ENCODE results near the gene TTC4. TPM values are rescaled to one million over a fixed set of nuclear protein-coding genes. Genes with fewer than 3 reads are reported as not detected.

The TTC4 gene
- total RNA-seq, 6 experiments from 2014 or later: 8.1 to 19.2 (median 10.0) TPM

DNA sequence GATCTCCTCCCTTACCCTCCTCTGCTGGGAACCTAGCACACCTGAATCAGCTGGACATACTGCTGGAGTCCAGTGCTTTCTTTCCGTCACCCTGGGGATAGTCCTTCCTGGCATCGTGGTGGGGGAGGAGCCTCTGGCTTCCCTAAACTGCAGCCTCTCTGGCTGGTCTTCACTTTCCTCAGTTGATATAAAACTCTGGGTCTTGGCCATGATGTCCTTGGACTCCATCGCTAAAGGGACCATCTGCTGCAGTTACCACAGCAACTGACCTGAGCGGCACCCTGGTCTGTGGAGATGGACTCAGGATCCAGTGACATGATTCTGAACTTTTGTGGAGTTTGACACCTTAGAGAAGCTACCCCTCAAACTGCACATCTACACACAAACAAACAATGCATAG, 25.9 kb downstream of the TTC4 start:
- no peaks in the 10 kb centered on the region for H3K4me1 ChIP-seq

DNA sequence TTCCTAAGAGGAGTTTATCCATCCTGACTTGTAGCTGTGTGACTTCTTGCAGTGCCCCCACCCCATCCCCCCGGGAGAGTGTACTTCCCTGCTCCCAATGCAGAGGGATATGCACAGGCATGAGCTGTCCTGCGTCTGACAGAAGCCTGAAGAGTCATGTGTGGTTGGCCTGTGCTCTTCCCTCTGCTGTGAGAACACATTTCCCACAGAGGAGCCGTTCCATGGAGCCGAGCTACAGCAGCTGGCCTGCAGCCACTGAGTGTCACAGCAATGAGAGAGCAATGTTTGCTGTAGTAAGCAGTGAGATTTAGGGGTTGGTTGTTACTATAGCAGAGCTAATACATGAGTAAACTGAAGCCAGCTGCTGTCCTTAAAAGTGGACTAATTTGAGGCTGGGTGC, 26.6 kb downstream of the TTC4 start:
- intact Hi-C loops (cut with DNase I): no loop called here

More for the DNA sequence above, 25.9 kb downstream of the TTC4 start:
- no peak for ATAC-seq
- WGBS (ENCODE audit: insufficient coverage, low coverage, low lambda C conversion rate, missing lambda C conversion rate): no CpG with 5 or more reads among the region's 4 CpGs
- no peaks in the 10 kb centered on the region for H3K9me3 ChIP-seq
- peaks cover 0 to 56% (median 25%) of the 10 kb centered on the region in 4 donors for H3K36me3 ChIP-seq
- no peak for TF ChIP-seq POLR2A (IDR thresholded peaks at IDR 0.05)
- TF ChIP-seq, protein P1, sequence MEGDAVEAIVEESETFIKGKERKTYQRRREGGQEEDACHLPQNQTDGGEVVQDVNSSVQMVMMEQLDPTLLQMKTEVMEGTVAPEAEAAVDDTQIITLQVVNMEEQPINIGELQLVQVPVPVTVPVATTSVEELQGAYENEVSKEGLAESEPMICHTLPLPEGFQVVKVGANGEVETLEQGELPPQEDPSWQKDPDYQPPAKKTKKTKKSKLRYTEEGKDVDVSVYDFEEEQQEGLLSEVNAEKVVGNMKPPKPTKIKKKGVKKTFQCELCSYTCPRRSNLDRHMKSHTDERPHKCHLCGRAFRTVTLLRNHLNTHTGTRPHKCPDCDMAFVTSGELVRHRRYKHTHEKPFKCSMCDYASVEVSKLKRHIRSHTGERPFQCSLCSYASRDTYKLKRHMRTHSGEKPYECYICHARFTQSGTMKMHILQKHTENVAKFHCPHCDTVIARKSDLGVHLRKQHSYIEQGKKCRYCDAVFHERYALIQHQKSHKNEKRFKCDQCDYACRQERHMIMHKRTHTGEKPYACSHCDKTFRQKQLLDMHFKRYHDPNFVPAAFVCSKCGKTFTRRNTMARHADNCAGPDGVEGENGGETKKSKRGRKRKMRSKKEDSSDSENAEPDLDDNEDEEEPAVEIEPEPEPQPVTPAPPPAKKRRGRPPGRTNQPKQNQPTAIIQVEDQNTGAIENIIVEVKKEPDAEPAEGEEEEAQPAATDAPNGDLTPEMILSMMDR (IDR thresholded peaks at IDR 0.05): no peak
- DNase-seq: no peak
- H3K27me3 ChIP-seq: no peaks in the 10 kb centered on the region
- intact Hi-C loops (cut with DNase I): no loop called here
- no peak overlapping the region for H3K27ac ChIP-seq
- no peak overlapping the region for H3K4me3 ChIP-seq

DNA sequence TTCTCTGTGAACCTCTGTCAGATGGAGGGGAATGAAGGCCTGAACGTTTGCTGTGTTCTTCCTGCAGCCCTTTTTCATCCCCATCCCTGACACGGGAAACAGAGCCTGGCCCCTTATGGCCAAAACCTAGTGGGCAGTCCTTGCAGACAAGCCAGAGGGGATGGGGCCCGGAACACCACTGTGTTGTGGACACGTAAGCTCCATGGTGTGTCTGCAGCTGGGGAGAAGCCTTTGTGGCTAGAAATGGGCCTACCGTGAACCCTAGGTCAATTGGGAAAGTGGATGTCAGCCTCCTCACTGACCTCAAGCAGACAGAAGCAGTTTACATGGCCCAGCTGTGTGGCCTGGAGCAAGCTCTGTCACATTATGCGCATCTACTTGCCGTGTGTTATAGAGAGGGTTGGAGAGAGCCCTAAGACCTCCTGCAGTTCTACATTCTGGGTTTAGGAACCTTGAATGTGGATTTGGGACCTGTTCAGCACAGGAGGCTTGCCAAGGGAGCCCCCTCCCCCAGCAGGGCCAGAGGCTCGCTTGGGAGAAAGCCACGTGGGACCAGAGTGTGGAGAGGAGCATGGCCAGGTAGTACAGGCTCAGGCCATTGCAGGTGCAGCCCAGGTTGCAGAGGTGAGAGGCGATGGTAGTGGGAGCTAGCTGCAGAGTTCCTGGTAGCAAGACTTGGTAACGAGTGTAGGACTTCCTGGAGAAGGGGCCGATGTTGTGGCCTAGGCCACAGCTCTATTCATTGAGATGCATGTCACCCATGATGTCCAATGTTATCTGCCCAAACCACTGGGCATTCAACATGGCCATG, 28.0 kb downstream of the TTC4 start:
- no peaks in the 10 kb centered on the region for H3K4me1 ChIP-seq
- ATAC-seq: no peak
- DNase-seq: no peak

More for the DNA sequence above, 26.6 kb downstream of the TTC4 start:
- no CpG with 5 or more reads among the region's 4 CpGs for WGBS (ENCODE audit: insufficient coverage, low coverage, low lambda C conversion rate, missing lambda C conversion rate)
- Histone ChIP-seq H3K4me1 (no peaks in the 10 kb centered on the region), H3K36me3 (peaks cover 0 to 51% (median 20%) of the 10 kb centered on the region in 4 donors), H3K27me3 (no peaks in the 10 kb centered on the region), H3K27ac (no peak overlapping the region), H3K4me3 (no peak overlapping the region), H3K9me3 (no peaks in the 10 kb centered on the region)
- ATAC-seq: no peak
- TF ChIP-seq POLR2A (IDR thresholded peaks at IDR 0.05): no peak
- TF ChIP-seq, protein P1 (IDR thresholded peaks at IDR 0.05): no peak
- DNase-seq: no peak

DNA sequence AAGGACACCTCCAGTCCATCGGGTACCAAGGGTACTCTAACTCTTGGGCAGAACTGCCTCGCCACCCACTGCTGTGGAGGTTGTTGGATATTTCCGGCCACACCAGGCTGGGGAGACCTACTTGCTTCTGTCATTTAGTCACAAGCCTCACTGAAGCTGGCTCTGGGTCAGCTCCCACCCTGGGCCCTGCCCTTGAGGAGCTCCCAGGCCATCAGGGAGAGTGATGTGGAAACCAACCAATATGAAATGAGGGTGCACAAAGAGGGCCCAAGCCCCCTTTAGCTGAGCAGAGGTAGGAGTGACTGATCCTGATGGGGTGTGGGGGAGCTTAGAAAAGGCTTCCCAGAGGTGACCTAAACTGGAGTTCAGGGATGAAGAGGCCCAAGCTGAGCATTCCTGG, 29.0 kb downstream of the TTC4 start:
- TF ChIP-seq, protein P1 (IDR thresholded peaks at IDR 0.05): no peak
- intact Hi-C loops (cut with DNase I): no loop called here
- no peak for ATAC-seq
- no peaks in the 10 kb centered on the region for H3K4me1 ChIP-seq
- H3K27me3 ChIP-seq: no peaks in the 10 kb centered on the region
- H3K4me3 ChIP-seq: no peak overlapping the region
- WGBS (ENCODE audit: insufficient coverage, low coverage, low lambda C conversion rate, missing lambda C conversion rate): no CpG with 5 or more reads among the region's 3 CpGs
- H3K9me3 ChIP-seq: no peaks in the 10 kb centered on the region
- peaks cover 0 to 27% (median 8%) of the 10 kb centered on the region in 4 donors for H3K36me3 ChIP-seq
- DNase-seq: no peak
- H3K27ac ChIP-seq: no peak overlapping the region

More for the DNA sequence above, 28.0 kb downstream of the TTC4 start:
- whole genome bisulfite sequencing (ENCODE audit: insufficient coverage, low coverage, low lambda C conversion rate, missing lambda C conversion rate): 71% methylated on average over 3 of the region's 12 CpGs
- TF ChIP-seq POLR2A (IDR thresholded peaks at IDR 0.05): no peak
- TF ChIP-seq, protein P1 (IDR thresholded peaks at IDR 0.05): no peak
- Histone ChIP-seq H3K36me3 (peaks cover 0 to 38% (median 13%) of the 10 kb centered on the region in 4 donors), H3K4me3 (no peak overlapping the region), H3K9me3 (no peaks in the 10 kb centered on the region), H3K27ac (no peak overlapping the region), H3K27me3 (no peaks in the 10 kb centered on the region)
- intact Hi-C loops (cut with DNase I): no loop called here
